GM12892 (cell line): ENCODE results near the gene TMEM178B.

Source experiments
- POLR2A ChIP-seq: IDR thresholded peaks from 2 replicates; pipeline ENCODE4 v1.6.1; 2011; ENCODE audit warnings: low read depth, low read length, control low read depth
- POLR2AphosphoS5 ChIP-seq: IDR thresholded peaks from 2 replicates; pipeline ENCODE4 v1.6.1; 2011; ENCODE audit warnings: low read depth, low read length, control low read depth
- TAF1 ChIP-seq: IDR thresholded peaks from 2 replicates; pipeline ENCODE4 v1.6.1; 2011; ENCODE audit warnings: low read depth, mild to moderate bottlenecking, control low read depth, low read length, borderline replicate concordance

GRCh38 chr7:141477865-141478264 lies 404.0 kb downstream of the TMEM178B start:
- no peak for TF ChIP-seq POLR2A
- no peak for TF ChIP-seq POLR2AphosphoS5
- TF ChIP-seq TAF1 = no peak
